NCI-H2196 (cell line): ENCODE results near the gene ADCY6.

ENCODE experiments used
- DNase-seq: peaks from one replicate; lab custom pipeline; 2025; ENCODE audit not compliant: unreplicated experiment; lab: John Stamatoyannopoulos, UW

The ADCY6 gene

DNA sequence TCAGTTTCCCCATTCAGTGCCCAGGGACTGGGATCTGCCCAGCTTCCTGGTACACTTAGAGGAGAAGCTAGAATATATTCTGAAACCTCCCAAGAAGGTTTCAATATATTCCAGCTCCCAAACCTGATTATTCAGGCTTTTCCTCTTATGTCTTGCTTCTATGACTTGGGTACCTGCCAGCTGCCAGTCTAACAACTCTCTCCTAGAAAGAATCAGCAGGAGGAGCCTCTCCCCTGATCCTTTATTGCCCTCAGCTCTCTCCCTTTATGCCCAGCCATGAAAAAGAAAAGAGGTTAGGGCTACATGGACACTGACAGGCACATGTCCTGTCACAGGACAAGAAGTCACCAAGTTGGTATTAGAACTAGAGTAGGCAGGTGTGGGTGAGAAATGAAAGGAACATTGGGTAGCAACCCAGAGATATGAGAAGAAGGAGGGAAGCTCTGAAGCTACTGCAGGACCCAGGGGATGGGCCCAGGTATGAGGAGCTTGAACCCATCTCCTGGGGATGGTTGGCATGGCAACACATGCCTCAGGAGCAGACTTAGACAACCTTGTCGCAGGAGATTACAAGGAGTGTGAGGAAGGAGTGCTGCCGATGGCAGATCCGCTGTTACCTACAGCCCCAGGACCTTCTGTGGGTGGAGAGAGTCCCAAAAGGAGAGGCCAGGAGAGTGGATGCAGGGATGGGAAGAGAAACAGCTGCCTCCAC, 27.4 kb upstream of the ADCY6 start:
- no peak for DNase-seq

DNA sequence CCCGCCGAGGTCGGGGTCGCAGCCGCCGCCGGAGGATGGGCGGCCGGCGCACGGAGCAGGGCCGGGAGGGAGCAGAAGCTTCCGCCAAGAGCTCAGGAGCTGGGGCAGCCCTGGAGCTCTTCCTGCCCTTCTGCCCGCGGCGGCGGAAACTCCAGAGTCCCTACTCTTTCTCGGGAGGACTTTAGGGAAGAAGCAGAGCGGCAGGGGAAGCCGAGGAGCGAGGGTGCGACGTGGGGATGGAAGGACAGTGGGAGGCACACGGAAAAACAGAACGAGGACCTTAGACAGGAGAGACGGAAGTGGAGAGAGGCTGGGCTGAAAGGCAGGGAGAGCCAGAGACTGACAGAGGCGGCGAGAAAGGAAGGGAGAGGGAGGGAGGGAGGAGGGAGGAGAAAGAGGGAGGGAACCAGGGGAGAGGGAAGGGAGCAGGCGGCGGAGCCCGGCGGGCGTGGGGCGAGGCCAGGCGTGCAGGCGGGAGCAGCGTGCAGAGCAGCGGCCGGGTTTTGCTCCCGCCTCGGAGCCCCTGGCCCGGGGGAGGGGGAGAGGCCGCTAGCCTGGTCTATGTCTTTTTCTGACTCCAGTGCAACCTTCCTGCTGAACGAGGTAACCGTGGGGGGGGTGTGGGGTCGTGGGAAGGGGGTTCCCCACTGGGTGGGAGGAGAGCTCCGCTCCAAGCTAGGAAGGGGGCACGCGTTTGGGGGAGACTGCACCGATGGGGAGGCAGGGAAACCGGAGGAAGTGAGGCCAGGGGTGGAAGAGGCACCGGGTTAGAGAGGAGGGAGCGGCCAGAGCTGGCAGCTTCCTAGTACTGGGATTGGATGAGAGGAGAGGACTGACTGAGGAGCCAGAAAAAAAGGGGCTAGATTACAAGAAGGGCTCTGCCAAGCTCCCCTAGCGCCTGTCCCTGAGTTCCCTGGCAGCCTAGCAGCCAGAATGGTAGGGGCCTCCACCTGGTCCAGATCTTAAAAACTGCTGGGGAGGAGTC, 26.5 kb upstream of the ADCY6 start:
- peak; percentile 69 for DNase-seq

DNA sequence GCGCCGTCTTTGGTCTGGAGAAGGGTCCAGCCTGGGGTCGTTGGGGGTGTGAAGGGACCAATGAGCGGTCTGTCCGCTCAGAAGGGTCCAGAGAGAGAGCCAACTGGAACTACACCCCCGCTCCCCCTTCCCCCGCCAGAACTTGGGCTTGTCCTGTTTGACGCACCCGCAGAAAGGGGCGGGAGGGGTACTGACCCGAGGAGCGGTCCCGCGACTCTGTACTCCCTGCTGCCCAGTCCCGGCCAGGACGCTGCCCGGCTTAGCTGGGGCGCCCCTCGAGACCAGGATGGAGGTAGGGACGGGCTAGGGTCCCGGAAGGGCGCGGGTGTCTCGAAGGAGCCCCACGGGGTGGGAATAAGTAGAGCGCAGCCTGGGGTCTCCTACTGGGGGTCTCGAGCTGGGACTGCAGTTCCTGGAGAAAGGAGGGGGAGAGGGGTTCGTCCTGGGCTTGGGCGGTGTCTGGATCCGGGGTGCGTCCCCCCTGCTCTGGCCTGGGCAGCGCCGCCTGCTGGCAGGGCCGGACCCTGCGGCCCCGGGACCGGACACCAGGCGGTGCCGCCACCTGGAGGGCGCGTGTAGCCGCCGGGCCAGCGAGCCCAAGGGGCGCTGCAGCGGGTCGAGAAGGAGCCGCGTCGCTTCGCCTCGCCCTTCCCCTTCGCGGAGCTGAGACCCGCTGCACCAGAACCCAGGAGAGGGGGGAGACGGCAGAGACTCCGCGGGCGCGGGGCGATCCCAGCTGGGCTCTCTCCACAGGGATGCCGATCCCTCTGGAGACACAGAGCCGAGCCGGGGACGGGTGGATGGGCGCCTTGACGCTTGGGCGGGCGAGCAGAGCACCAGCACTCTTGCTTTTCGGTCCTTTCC, 25.6 kb upstream of the ADCY6 start:
- peak; percentile 85 for DNase-seq

DNA sequence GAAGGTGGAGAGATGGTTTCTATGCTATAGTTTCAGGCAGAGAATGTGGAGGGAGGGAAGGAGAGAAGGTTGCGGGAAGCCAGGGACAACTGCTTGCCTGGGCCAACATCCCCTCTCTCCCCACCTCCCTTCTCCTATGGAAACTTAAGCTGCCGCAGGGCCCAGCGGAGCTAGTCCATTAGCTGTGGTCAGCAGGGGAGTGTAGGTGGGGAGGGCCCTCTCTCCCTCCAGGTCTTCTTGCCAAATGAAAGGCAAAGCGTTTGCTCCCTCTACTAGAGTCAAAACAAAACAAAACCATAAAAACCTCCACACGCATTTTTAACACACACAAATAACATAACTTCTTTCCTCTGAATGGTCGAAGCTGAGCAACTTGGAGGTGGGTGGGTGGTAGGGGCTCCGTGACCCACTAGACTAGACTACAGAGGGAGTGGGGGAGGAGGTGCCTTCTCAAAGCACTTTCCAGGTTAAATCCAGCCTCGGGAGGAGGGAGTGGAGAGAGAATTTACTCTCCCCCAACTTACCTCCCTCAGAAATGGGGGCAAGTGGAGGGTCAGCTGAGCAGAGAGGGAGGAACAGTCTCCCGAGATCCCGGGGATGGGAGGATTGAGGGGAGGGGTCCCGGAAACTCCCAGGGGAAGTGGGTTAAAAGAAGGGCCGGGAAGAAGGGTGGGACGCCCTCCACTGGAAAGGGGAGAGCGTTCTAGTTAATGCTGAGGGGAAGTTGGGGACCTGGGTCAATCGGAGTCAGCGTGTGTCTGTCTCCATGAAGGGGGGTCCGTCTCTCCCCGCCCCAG, 24.8 kb upstream of the ADCY6 start:
- DNase-seq = no peak

DNA sequence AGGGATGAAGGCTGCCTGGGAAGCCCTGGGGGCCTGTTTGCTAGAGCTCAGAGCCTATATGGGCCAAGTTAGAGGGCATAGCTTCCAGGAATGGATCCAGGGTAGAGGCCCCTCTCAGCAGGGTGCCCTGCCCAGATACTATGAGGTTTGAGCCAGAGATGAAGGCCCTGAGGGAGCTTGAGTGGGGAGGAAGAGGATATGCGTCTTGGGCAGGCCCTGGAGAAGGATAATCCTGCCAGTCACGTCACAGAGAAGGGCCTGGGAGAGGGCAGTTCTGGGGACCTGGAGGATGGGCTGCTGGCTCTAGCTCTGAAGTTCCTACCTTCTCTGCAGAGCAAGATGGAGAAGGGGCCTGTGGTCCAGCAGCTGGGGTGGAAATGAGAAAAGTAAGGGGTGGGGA, 23.5 kb upstream of the ADCY6 start:
- DNase-seq = no peak

DNA sequence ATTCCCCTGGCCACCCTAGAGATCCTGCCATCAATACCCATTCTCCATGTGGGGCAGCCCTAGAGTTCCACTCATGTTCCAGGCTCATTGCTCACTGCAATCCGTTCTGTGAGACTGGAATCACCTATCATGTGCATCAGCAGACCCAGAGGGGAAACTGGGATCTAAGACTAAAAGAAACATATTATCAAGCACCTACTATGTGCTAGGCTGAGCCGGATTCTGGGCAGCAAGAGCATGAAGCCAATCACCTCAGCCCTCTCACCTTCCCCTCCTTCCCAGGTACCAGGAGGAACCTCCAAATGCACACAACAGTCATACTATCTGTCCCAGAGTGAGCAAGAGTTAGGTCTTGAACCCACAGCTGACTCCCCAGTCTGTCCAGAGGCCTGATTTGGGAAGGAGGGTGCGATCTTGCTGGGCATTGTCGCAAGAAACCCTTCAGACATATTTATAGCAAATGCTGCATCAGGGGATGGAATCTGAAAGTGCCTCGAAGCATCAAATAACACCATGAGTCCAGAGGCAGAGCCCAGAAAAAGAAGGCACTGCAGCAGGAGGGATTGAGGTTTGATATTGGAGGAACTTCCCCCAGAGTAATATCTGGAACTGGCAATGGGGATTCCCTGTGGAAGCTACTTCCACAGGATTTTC, 22.7 kb upstream of the ADCY6 start:
- no peak for DNase-seq

DNA sequence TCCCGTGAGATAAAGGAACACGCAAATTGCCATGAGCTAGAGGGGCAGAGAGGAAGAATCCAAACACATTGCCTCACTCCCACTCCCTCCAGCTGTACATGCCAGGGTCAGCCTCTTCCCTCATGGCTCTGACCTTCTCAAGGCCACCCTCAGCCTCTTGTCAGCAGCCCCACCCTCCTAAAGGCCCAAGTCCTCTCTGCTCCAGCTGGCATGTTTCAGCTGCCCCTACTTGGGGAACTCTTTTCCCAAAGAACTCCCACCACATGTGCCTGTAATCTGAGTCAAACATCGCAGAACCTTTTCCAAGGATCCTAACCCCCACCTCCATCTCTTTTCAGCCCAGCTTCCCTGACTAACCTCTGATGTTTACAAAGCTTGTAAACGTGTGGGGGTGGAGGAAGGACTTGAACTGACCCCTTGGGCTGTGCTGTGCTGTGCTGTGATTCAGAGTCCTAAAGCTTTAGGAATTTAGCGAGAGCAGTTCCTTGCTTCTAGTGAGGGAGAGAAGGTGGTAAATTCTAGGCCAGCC, 22.1 kb upstream of the ADCY6 start:
- DNase-seq = no peak

DNA sequence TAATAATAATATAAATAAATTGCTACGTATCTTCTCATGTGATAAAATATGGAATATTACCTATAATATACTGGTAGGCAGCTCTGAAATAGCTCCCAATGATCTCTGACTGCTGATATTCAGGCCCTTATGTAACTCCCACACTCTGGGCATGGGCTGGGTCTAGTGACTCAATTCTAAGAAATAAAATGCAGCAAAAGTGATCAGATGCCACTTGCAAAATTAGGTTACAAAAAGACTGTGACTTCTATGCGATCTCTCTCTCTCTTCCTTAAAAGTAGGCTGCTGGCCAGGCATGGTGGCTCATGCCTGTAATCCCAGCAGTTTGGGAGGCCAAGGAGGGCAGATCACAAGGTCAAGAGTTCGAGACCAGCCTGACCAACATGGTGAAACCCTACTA, 19.1 kb upstream of the ADCY6 start:
- no peak for DNase-seq

DNA sequence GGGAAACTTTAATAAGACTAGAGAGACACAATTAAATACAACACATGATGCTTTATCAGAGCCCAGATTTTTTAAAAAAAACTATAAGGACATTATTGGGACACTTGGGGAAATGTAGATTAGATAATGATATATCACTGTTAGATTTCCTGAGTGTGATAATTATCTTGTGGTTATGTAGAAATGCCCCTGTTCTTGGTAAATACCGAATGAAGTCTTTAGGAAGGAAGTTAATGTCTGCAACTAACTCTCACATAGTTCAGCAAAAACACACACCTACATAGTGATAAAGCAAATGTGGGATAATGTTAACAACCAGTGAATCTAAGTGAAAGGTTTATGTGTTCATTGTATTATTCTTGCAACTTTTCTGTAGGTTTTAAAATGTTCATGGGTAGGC, 14.8 kb upstream of the ADCY6 start:
- DNase-seq = no peak

DNA sequence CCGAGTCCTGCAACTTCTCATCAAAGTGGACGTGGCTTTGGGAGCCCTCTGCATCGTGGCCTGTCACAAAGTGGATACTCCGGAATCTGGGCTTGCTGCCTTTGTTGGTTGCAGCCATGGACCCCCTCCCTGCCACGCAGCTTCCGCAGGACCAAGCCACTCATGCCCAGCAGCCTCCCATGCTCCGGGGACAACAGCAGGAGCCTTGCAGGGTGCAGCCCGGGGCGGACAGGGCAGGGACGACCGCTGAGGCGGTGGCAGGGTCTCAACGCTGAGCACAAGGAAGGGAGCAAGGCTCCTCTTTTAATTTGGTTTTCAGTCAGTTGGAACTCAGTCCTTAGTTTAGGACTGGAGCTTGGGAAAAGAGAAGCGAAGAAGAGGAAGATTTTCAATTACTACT, 12.1 kb upstream of the ADCY6 start:
- no peak for DNase-seq

DNA sequence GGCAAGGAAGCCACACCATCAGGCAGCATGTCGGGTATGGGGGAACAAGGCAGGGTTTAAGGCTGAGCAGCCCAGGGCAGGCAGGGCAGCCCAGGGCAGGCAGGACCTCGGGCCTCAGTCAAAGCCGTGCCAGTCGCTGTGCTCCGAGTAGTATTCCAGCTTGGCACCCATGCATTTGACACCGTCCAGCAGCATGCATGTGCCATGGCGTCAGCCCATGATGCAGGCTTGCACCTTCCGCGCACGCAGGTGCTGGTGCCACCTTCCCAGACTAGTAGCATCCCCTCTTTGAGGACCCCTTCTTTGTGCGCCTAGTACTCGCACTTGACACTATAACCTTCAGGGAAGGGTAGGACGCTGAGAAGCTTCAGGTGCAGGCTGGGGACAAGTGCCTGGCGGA, 11.6 kb upstream of the ADCY6 start:
- no peak for DNase-seq

DNA sequence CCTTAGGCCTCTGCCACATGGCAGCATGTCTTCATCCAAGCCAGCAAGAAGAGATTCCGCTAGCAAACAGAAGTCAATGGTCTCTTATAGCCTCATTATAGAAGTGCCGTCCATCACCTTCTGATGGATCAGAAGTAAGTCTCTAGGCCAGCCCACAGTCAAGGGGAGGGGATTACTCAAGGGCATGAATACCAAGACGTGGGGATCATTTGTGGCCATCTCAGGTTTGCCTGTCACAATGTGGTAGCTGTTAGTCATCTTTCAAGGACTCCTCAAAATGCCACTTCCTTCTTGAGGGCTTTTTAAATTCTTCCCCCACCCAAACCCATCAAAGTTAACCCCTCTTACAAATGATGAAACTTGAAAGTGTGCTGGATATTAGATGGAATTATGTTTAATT, 8.1 kb upstream of the ADCY6 start:
- DNase-seq = no peak

DNA sequence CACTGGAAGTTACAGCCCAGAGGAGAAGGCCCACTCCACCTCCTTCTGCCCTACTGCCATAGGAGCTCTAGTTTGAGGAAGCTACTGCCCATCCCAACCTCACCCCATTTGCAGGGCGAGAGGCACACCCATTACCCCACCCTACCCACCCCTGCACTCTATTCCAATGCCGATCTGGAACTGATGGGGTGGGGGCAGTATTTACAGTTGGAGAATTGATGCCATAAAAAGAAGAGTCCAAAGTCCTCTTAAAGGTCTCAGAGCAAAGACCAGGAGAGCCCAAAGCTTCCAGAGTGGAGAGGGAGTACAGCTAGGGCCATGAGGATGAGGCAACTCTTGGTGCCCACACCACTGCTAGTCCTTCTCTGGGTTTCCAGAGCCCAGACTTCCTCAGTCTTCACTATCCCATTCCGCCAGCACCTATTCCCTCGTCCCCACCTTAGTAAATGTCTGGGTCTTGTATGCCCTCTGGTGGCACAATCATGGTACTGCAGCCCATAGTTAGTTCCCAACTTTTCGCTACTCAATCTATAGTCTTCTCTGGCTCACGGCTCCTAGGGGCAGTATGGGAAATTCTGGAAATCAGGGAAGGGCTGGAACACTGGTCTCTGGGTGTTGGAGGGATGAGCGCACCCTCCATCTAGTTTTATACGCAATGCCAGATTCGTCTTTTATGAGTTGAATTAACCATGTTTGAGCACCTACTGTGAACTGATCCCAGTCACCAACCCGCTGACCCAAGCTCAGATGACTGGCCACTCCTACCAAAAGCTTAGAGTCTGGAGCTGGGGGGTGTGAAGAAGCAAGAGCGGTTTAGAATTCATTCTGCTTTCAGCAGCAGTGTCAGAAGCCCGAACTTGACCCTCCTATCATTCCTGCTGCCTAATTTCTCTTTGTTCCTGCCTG, 6.9 kb upstream of the ADCY6 start:
- DNase-seq = peak; percentile 74

DNA sequence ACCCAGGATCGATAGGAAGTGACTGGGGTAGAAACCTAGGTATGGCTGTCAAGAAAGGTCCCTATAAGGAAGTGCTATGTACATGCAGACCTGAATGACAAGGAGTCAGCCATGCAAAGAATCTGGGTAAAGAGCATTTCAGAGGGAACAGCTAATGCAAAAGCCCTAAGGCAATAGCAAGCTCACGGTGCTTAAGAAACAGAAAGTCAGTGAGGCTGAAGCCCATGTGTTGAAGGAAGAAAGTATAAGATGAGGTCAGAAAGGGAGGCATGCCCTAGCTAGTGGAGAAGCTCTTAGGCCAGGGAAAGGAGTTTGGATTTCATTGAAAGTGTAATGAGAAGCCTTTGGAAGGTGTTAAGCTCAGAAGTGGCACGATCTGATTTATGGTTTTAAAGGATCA, 6.0 kb upstream of the ADCY6 start:
- no peak for DNase-seq

DNA sequence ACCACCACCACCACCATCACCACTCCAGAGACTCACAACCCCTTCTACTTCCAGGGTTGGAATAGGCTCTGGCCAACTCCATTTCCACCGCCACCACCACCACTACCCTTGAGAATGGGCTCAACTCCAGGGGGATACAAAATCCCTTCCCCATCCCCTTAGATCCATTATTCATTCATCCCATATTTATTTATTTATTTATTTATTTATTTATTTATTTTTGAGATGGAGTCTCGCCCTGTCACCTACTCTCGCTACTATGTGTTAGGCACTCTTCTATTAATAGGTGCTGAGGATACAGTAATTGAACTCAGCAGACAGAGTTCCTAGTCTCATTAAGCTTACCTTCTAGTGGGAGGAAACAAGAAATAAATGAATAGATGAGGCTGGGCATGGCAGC, 4.8 kb upstream of the ADCY6 start:
- DNase-seq = no peak

DNA sequence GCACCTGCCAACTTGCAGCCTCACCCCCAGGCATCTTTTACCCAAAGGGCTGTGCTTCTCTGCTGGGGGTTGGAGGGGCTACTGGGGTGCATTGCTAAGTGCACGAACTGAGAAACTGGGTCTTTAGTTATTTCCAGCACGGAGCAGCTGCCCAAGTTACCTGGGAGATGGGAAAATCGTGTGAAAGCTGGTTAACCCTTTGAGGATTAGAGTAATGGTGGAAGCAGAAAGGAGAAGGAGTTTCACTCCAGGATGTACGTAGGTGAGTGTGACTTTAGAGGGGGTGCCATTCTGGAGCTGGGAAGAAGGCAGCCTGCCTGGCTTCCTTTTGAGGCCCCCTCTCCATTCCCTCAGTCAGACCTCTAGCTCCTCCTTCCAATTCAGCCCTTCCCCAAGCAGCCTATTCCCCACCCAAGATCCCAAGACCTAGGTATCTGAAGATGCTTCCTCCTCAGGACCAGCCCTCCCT, 1.0 kb upstream of the ADCY6 start:
- no peak for DNase-seq

DNA sequence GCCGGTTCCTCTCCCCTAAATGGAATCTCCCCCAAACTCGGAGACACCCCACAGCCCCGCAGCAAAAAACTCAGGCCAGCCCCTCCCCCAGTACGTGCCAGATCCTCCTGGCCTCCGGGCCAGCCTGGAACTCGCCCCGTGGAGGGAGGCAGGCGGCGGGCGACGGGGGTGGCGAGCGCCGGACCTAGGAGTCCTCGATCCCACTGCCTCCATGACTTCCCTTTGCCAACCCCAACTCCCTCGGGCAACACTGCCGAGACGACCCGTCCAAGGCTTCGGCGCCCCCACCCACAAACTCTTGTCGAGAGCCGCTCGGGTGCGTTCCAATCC, 400 bp downstream of the ADCY6 start:
- DNase-seq = no peak

DNA sequence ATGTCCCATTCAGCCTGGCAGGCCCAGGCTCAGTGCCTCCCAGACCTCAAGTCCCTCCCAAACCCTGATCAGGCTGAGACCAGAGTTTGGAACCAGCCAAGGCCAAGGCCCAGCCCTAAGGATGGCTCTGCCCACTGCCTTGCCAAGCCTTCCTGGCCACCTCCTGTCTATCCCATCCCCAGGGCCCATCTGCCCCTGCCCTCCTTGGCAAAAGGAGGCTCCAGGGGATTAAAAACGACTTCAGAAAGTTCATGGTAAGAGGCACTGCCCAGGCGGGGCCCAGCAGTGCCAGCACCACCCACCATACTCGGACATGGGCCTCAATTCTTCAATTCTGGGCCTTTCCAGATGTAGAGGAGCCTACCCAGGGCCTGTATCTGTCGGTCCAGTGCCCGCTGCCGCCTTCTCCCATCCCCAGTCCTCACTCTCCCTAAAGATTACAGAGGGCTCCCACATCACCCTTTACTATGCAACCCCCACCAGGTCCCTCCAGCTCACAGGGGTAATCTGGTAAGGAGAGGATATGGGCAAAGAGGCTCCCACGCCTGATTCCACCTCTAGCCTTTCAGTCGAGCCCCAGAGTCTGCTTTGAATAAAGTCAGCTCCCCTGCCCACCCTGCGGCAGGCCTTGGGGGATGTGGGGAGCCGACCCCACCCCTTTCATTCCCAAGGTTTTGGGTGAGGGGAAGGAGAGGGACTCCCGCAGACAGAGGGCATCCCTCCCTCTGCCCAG, 932 bp downstream of the ADCY6 start:
- DNase-seq = no peak
